Vagina (tissue), 2 donors: ENCODE results near the gene NR1I2.

Experiments
- CTCF ChIP-seq, 3 experiments: fragments of 450-650 bp in 2 of 3; fragments of 200-600 bp in 1 of 3; sonication (generic) in 1 of 3; IDR thresholded peaks; one replicate each; pipeline ENCODE4 v1.5.1; 2017 to 2019; ENCODE audit warnings: antibody characterized with exemption in 3 of 3, mild to moderate bottlenecking in 2 of 3, moderate library complexity in 2 of 3
- POLR2AphosphoS5 ChIP-seq, 2 donors: sonication (generic); formaldehyde crosslinking; IDR thresholded peaks; one replicate each; pipeline ENCODE4 v1.9.0; 2017; ENCODE audit warnings: antibody characterized with exemption in 2 of 2, mild to moderate bottlenecking in 2 of 2, low read depth in 1 of 2; ENCODE audit not compliant: insufficient read depth in 1 of 2

GRCh38 chr3:119747357-119747756 is 34.5 kb upstream of the NR1I2 start:
- TF ChIP-seq CTCF (IDR thresholded peaks at IDR 0.05) (no peak), POLR2AphosphoS5 (IDR thresholded peaks at IDR 0.05; ENCODE audit: insufficient read depth in 1 of 2, low read depth in 1 of 2) (no peak)
